GF-D8 (cell line): ENCODE measurements around the gene ZIC2.

Experiments used
- DNase-seq: peaks from one replicate; lab custom pipeline; 2025; lab: John Stamatoyannopoulos, UW

The ZIC2 gene

DNA sequence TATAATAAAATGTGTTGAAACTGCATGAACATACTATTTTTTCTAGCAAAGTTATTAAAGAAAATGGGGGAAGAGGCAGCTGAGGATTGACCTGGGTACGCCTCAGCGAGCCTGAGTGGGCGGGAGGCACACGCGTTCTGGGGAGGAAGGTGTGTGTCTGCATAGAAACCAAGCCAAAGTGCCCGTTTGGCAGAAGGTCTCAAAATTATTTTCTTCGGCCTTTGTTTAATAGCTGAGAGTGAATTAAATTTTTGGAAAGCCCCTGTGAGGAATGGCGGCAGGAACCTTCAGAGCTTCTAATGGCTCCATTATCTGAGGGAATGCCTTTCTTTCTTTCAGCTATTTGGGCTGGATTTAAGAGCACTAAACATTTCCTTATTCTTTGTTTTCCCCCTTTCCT lies 5.2 kb downstream of the ZIC2 start:
- no peak for DNase-seq

DNA sequence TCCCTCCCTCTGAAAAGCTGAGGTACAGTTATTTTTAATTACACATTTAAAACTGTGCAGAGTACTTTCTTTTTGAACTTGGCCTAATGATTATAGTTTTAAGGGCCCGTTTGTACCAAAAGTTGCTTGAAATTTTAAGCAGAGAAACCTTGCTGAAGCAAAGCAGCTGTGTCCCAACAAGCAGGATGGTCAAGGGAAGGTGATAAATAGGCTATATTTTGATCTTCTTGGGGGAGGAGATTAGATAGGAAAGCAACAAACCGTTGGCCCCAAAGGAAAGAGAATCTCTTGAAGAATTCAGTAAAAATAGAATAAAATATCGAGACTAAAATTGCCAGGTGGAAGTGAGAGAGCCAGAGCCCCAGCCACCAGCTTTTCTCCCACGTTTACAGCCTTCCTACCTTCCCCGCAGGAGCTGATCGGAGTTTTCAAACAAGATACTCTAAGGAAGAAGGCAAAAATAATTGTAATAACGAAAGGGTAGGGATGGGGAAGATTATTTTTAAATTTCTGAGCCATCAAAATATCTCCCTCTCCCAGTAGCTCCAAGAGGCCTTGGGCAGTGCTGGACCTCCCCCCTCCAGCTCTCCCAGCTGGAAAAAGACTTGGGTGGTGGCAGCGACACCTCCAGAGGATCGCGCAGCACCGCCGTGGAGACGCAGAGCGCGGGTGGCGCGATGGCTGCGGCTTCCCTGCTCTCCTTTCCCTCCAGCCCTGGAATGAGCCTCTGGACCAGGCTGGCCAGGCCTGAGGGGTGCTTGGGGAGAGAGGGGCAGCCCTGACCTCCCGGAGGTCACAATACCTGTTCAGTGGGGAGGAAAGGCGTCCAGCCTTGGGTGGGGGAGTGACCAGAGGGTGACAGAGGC lies 5.8 kb downstream of the ZIC2 start:
- no peak for DNase-seq

DNA sequence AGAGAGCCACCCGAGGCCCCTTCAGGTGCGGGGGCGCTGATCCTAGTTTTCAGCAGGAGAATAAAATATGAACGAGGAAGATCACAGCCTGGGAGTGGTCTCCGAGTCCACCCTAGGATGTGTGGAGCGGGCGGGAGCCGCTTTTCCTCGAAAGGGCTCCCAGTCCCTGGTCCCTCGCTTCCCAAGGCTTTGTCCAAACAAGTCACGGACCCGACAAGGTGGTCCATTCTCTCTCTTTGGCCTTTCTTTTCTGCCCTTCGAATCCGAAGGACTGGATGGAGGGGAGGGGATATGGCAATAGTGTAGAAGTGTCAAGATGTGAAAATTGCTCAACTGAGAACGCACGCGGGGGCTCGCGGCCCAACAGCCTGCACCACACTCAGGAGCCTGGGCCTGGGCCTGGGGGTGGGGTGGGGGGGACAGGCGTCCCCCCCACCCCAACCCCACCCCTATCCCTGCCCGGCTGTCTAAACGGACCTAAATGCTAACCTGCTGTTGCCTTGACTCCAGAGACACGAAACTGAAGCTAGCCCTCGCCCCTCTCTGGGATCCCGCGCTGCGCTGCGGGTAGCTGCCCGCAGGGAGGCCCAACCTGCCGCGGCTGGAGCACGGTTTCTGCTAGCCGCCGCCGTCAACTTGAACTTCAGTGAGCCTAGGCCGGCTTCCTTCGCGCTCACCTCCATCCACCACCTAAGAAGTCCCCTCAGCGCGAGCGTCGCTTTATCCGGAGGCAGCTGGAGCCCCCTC lies 7.1 kb downstream of the ZIC2 start:
- DNase-seq, result no peak

GRCh38 chr13:99989276-99990125 lies 7.9 kb downstream of the ZIC2 start:
- no peak for DNase-seq

GRCh38 chr13:99990126-99990977 lies 8.8 kb downstream of the ZIC2 start:
- DNase-seq, result no peak

DNA sequence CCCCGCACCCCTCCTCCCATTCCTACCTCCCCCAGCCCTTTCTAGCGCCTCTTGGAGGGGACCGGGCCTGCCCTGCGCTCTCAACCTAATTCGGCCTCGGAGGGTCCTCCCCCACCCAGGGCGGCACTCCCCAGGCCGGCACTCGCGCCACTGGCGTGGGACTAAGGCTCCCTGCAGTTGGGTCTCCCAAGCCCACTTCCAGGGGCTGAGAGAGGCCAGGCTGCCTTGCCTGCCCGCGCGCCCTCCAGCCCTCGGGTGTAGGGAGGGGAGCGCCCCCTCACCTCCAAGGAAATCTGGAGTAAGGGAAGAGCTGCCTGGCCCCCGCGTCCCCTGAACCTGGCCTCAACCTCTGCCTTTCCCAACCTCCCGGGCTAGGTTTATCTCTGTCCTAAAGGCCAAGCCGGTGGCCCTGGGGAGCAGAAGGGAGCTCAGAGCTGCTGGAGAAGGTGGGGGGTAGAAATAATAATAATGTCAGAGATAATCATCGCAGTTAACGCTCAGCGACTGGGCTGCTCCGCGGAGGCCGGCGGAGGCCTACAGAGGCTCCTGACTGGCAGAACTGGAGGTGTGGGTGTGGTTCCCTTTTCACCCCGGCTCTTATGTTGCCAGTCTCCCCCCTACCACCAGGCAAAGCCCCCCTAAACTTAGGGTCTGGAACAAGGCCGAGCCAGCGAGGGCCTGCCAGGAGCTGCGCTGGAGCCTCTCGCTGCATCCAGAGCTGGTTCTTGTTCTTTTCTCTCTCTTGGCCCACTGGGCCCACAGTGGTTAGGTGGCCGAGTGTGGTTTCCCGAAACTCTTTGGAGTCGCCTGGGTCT lies 9.6 kb downstream of the ZIC2 start:
- DNase-seq, result no peak

GRCh38 chr13:99991828-99992775 lies 10.5 kb downstream of the ZIC2 start:
- no peak for DNase-seq

GRCh38 chr13:99992949-99993351 lies 11.4 kb downstream of the ZIC2 start:
- no peak for DNase-seq

DNA sequence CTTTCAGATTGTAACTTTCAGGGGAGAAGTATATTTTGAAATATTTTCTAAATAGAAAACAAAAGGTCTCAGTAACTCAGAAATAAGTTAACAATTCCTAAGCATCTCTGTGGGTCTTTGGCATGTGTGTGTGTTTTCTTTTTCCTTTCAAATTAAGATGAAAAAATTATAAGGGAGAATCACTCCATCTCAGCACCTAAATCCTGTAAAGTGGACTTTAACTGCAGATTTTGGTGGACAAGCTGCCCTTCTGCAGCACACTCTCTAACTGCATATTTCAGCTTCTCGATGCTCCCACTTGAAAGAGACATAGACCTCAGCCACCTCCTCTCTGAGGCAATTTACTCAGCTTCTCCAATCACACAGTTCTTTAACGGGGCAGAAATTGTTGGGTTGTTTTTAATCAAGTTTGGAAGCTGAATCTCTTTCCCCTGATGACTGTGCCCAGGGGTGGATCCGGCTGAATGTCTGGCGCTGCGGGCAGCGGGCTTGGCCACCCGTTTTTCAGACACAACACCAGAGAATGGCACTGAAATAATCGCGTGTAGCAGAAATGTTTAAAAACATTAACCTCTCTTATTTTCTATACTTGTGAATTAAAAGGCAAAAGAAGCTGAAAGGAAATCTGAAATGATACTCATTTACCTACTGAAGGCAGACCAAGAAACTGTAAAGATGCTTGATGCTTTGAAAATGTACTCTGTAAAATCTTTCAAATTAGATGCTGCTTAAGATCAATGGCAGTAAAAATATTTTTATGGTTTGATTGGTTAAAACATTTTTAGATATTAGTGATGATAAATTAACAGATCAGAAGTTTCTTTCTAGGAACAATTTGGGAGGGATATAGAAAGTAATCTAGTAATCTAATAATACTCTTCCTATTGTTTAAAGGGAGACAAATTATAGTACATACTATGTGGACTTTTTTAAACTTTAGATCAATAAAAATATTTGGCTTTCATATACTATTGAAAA lies 12.4 kb downstream of the ZIC2 start:
- no peak for DNase-seq

GRCh38 chr13:99994638-99995020 lies 13.0 kb downstream of the ZIC2 start:
- no peak for DNase-seq

- no peak for DNase-seq
Measured at GRCh38 chr13:99995104-99995588, 13.6 kb downstream of the ZIC2 start.

DNA sequence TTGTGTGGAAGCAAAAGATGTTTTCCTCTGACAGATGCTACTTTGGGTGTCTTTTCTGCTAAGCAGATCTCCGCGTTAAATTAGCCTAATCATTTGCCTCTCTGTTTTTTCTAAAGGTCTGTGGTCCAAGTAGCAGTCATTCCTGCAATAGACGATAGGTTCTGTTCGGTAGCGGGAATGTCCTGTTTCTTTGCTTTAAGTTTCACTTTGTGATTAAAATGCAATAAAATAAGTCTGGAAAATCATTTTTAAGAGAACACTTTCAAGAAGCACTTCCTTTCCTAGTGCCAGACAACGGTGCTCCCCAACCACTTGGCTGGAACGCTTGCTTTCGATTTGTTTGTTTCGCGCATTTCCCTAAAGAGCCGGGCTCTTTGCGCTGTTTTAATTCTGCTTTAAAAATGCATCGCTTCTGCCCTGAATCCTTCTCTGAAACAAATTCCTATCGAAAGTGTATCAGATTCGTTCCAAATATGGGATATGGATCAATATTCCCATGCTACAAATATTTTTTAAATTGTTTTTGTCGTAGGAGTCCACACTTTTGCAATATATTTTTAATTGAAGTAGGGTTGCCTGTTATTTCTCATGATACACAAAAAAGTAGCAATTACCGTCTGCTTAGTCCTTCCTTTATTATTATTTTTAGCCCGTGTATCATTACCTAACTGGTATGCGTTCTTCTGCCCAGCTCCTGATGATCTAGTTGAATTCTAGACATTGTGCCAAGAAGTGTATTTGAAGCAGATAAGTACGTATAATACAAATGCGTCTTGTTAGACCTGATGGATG lies 14.2 kb downstream of the ZIC2 start:
- no peak for DNase-seq

GRCh38 chr13:99996381-99996973 lies 14.9 kb downstream of the ZIC2 start:
- DNase-seq, result no peak

GRCh38 chr13:99997702-99998214 lies 16.2 kb downstream of the ZIC2 start:
- DNase-seq, result no peak

DNA sequence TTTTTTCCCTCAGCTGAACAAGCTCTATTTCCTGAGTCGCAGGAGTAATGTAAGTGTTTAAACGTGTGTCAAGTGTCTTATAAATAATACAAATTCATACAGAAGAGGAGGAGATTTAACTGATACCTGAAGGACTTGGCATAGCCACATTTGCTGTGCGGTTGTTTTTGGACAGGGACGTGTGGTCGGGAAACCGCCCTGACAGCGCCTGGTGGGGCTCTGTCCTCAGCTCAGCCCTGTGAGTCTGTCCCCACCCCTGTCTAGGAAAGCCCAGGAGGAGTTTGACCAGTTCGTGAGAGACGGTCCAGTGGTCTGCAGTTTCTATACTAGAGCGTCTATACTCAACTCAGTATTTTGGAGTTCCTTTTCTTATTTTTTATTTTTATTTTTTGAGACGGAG lies 16.7 kb downstream of the ZIC2 start:
- DNase-seq, result no peak

DNA sequence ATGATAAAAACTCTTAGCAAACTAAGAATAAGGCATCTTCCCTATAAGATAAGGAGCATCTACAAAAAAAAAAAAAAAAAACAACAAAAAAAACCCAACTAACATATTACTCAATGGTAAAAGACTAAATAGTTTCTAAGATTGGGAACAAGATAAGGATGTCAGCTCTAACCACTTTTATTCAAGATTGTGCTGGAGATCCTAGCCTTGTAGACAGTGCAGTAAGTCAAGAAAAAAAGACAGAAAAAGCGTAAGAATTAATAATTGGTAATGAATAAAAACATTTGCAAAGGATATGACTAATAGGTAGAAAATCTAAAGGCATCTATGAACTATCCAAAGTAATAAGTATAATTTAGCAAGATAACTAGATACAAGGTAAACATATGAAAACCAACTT lies 33.0 kb downstream of the ZIC2 start:
- DNase-seq, result no peak
